Large intestine (tissue), 3 donors: ENCODE data around the gene RPS13. TPM values are rescaled to one million over a fixed set of nuclear protein-coding genes. Genes with fewer than 3 reads are reported as not detected.
"Not testable (repeated sequence)": the region's sequence is repeated elsewhere in the genome, so short reads cannot be mapped to it uniquely, and the experiment has no call there.

ENCODE experiments used
- DNase-seq, 2 donors: peaks; one replicate each; pipeline versions ENCODE4 v3.0.0 to v3.0.0-alpha.2; 2013
- H3K27ac ChIP-seq: one replicate; pipeline ENCODE4 v1.5.1; 2013; ENCODE audit warnings: low read length
- H3K27me3 ChIP-seq: 2 replicates; pipeline ENCODE4 v1.6.1; 2013; ENCODE audit warnings: low read length; ENCODE audit not compliant: control insufficient read depth, insufficient read depth
- H3K36me3 ChIP-seq: 2 replicates; pipeline ENCODE4 v1.6.1; 2013; ENCODE audit warnings: low read length; ENCODE audit not compliant: control insufficient read depth, insufficient read depth
- H3K4me1 ChIP-seq: one replicate; pipeline ENCODE4 v1.6.1; 2013; ENCODE audit warnings: low read length; ENCODE audit not compliant: control insufficient read depth, insufficient read depth
- H3K4me3 ChIP-seq: one replicate; pipeline ENCODE4 v1.5.1; 2013; ENCODE audit warnings: low read length
- H3K9me3 ChIP-seq: one replicate; pipeline ENCODE4 v1.6.1; 2013; ENCODE audit warnings: mild to moderate bottlenecking, low read depth, low read length, moderate library complexity; ENCODE audit not compliant: control insufficient read depth
- WGBS: methylation state at CpG from one replicate; pipeline ENCODE4 v1.1.5; 2013; ENCODE audit warnings: low lambda C conversion rate; ENCODE audit not compliant: insufficient coverage; 5-methylcytosine and 5-hydroxymethylcytosine counted together
- polyA plus RNA-seq: library from polyadenylated mRNA; unstranded; fragments of 120-200 nt; gene quantifications from one replicate; pipeline ENCODE4 v1.2.1, GENCODE V29; 2013

The RPS13 gene
- polyA plus RNA-seq, 1 donor = 1,401 TPM

GRCh38 chr11:17051146-17051545 lies 26.3 kb downstream of the RPS13 start:
- not testable (repeated sequence) for H3K27me3 ChIP-seq, H3K36me3 ChIP-seq, H3K9me3 ChIP-seq, DNase-seq, H3K4me3 ChIP-seq, H3K27ac ChIP-seq
- H3K4me1 ChIP-seq = peaks cover 11% of the 10 kb centered on the region
- WGBS = no CpG with 5 or more reads among the region's 27 CpGs

DNA sequence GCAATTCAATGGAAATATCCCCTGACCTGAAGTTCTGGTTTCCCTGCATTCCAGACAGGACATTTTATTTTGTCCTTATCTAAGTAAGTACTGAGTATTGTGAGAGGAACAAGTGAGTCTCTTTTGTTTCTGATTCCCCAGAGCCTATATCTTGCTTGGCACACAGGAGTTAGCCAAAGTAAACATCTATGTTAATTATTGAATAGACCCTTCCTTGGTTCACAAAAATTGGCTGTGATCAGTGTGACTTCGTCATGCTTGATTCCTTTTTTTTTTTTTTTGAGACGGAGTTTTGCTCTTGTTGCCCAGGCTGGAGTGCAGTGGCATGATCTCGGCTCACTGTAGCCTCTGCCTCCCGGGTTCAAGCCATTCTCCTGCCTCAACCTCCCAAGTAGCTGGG lies 29.0 kb downstream of the RPS13 start:
- no CpG with 5 or more reads among the region's 4 CpGs for WGBS
- not testable (repeated sequence) for H3K27ac ChIP-seq, H3K36me3 ChIP-seq, H3K9me3 ChIP-seq, H3K27me3 ChIP-seq, H3K4me3 ChIP-seq
- DNase-seq = peak; percentile 12 to 50
- H3K4me1 ChIP-seq = peaks cover 11% of the 10 kb centered on the region

DNA sequence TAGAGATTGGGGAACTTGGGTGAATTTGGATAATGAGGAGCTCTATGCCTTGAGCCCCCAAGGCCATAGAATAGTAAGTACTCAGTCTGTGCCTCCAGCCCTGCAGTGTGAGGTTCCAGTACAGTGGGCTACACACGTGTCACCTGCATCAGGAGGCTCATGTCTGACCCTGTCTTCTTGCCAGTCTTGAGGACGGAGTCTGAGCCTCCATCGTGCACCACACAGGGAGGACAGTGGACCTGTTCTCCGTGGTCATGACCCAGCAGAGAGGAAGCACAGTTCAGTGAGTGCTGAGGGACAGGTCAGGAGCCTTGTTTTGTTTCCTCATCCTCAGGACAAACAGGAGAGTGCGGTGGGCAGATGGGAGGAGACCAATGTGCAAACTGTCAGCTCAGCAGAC lies 30.8 kb downstream of the RPS13 start:
- Histone ChIP-seq H3K9me3 (peaks cover 5% of the 10 kb centered on the region), H3K36me3 (no peaks in the 10 kb centered on the region), H3K4me1 (peaks cover 11% of the 10 kb centered on the region), H3K27ac (no peak overlapping the region), H3K4me3 (no peak overlapping the region), H3K27me3 (no peaks in the 10 kb centered on the region)
- no peak for DNase-seq
- no CpG with 5 or more reads among the region's 5 CpGs for WGBS

- peak; percentile 17 to 22 for DNase-seq
- WGBS = no CpG with 5 or more reads among the region's 6 CpGs
- no peak overlapping the region for H3K4me3 ChIP-seq
- H3K4me1 ChIP-seq = no peaks in the 10 kb centered on the region
- no peak overlapping the region for H3K27ac ChIP-seq
- H3K36me3 ChIP-seq = no peaks in the 10 kb centered on the region
- no peaks in the 10 kb centered on the region for H3K27me3 ChIP-seq
- H3K9me3 ChIP-seq = no peaks in the 10 kb centered on the region
Measured at GRCh38 chr11:17036666-17037658, 40.5 kb downstream of the RPS13 start.

DNA sequence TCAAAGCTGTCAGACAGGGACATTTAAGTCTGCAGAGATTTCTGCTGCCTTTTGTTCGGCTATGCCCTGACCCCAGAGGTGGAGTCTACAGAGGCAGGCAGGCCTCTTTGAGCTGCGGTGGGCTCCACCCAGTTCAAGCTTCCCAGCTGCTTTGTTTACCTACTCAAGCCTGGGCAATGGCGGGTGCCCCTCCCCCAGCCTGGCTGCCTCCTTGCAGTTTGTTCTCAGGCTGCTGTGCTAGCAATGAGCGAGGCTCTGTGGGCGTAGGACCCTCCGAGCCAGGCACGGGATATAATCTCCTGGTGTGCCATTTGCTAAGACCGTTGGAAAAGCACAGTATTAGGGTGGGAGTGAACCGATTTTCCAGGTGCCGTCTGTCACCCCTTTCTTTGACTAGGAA lies 43.4 kb downstream of the RPS13 start:
- H3K27me3 ChIP-seq, H3K4me1 ChIP-seq, H3K36me3 ChIP-seq, DNase-seq, H3K27ac ChIP-seq, H3K4me3 ChIP-seq, H3K9me3 ChIP-seq: not testable (repeated sequence)
- WGBS = no CpG with 5 or more reads among the region's 10 CpGs

GRCh38 chr11:17026487-17027082 lies 50.9 kb downstream of the RPS13 start:
- no peak overlapping the region for H3K4me3 ChIP-seq
- H3K9me3 ChIP-seq = no peaks in the 10 kb centered on the region
- no peak for DNase-seq
- no peak overlapping the region for H3K27ac ChIP-seq
- WGBS = no CpG with 5 or more reads among the region's 3 CpGs
- H3K36me3 ChIP-seq = no peaks in the 10 kb centered on the region
- no peaks in the 10 kb centered on the region for H3K4me1 ChIP-seq
- H3K27me3 ChIP-seq = no peaks in the 10 kb centered on the region

DNA sequence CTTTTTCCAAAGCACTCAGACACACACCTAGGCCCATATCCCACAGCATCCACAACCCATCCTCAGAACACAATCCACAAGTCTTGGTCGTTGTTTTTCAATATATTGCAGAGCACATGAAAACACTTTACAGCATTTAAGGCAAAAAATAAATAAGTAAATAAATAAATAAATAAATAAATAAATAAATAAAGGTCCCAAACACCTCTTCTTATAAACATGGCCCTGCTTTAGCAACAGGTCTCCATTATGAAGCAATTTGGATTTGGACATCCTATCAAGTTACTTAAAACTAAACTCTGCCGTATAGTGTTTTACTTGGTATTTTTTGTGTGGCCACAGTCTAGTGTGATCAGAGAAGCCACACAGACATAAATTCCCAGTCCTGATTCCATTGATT lies 52.5 kb downstream of the RPS13 start:
- no peaks in the 10 kb centered on the region for H3K4me1 ChIP-seq
- peaks cover 4% of the 10 kb centered on the region for H3K36me3 ChIP-seq
- H3K9me3 ChIP-seq = no peaks in the 10 kb centered on the region
- no peaks in the 10 kb centered on the region for H3K27me3 ChIP-seq
- H3K4me3 ChIP-seq = no peak overlapping the region
- no peak overlapping the region for H3K27ac ChIP-seq
- no peak for DNase-seq
- no CpG with 5 or more reads among the region's 2 CpGs for WGBS

Other genes with a start within 250 kb of the RPS13 start
- 59.0 TPM for gene PLEKHA7, start 63.3 kb downstream of the RPS13 start, polyA plus RNA-seq
- gene PIK3C2A, start 130.3 kb upstream of the RPS13 start, polyA plus RNA-seq = 49.8 TPM
- 53.7 TPM for gene NUCB2, start 199.1 kb upstream of the RPS13 start, polyA plus RNA-seq